B cell (primary cell): ENCODE data around the gene TNNI3K. TPM values are rescaled to one million over a fixed set of nuclear protein-coding genes. Genes with fewer than 3 reads are reported as not detected.

Experiments
- ATAC-seq: fragments of 200-7000 bp; cut with Tn5 transposase; one replicate; pipeline ENCODE4 v1.10.0; 2021; ENCODE audit warnings: low read depth, mild to moderate bottlenecking, moderate number of reproducible peaks, moderate library complexity
- CTCF ChIA-PET: fragments of 350-600 bp; sonication (Branson Sonifier 250); formaldehyde crosslinking; loops from one replicate; lab custom pipeline; 2021; ENCODE audit warnings: antibody characterized with exemption, inconsistent platforms; lab: Charles Lee
- POLR2A ChIA-PET: fragments of 350-600 bp; sonication (Branson Sonifier 250); formaldehyde crosslinking; loops from one replicate; lab custom pipeline; 2021; ENCODE audit warnings: antibody characterized with exemption; lab: Charles Lee
- DNase-seq: peaks from one replicate; pipeline ENCODE4 v3.0.0; 2013
- H2AFZ ChIP-seq: 2 replicates; pipeline ENCODE4 v1.6.1; 2012; ENCODE audit warnings: mild to moderate bottlenecking, low read depth, low read length; ENCODE audit not compliant: insufficient read depth, poor library complexity, severe bottlenecking
- H3K27ac ChIP-seq, 2 donors: 1 replicate in 1 of 2; 2 replicates in 1 of 2; pipeline ENCODE4 v1.5.1; 2012 to 2013; ENCODE audit warnings: low read length in 2 of 2, mild to moderate bottlenecking in 2 of 2, moderate library complexity in 1 of 2
- H3K27me3 ChIP-seq, 4 experiments: fragments of 200-600 bp in 1 of 4; sonication (generic) in 1 of 4; replicated peaks in 1 of 4; 1 replicate in 2 of 4; 2 replicates in 2 of 4; pipeline versions ENCODE4 v1.6.1 to v1.7.0; 2013 to 2016; ENCODE audit warnings: low read length in 3 of 4, mild to moderate bottlenecking in 2 of 4, mixed read lengths in 1 of 4, moderate library complexity in 1 of 4; ENCODE audit not compliant: insufficient read depth in 4 of 4, control insufficient read depth in 3 of 4; ENCODE audit errors: control extremely low read depth in 1 of 4
- H3K36me3 ChIP-seq, 2 experiments: replicated peaks in 1 of 2; 1 replicate in 1 of 2; 2 replicates in 1 of 2; pipeline versions ENCODE4 v1.6.1 to v1.7.1; 2013; ENCODE audit warnings: low read length in 1 of 2; ENCODE audit not compliant: insufficient read depth in 2 of 2, control insufficient read depth in 1 of 2; ENCODE audit errors: control extremely low read depth in 1 of 2, extremely low read depth in 1 of 2
- H3K4me1 ChIP-seq, 2 donors: fragments of 200-600 bp in 1 of 2; sonication (generic) in 1 of 2; 1 replicate in 1 of 2; 2 replicates in 1 of 2; pipeline versions ENCODE4 v1.5.1 to v1.6.1; 2013 to 2017; ENCODE audit warnings: low read length in 2 of 2; ENCODE audit not compliant: control insufficient read depth in 2 of 2, insufficient read depth in 2 of 2
- H3K4me2 ChIP-seq: replicated peaks from 2 replicates; pipeline ENCODE3; 2012; ENCODE audit warnings: mild to moderate bottlenecking, low read depth, low read length; ENCODE audit not compliant: poor library complexity, severe bottlenecking
- H3K4me3 ChIP-seq, 5 experiments: fragments of 200-600 bp in 1 of 5; sonication (generic) in 1 of 5; 1 replicate in 3 of 5; 2 replicates in 2 of 5; pipeline versions ENCODE4 v1.5.1 to v1.7.0; 2011 to 2016; ENCODE audit warnings: low read length in 4 of 5, mild to moderate bottlenecking in 4 of 5, low read depth in 2 of 5, control low read depth in 1 of 5, moderate library complexity in 1 of 5; ENCODE audit not compliant: insufficient read depth in 1 of 5; ENCODE audit errors: control extremely low read depth in 1 of 5, extremely low read depth in 1 of 5
- H3K79me2 ChIP-seq: fragments of 200-600 bp; sonication (generic); one replicate; pipeline ENCODE4 v1.6.0; 2016; ENCODE audit warnings: low read length; ENCODE audit not compliant: control insufficient read depth, insufficient read depth
- H3K9ac ChIP-seq: fragments of 200-600 bp; sonication (generic); 2 replicates; pipeline ENCODE4 v1.6.1; 2017; ENCODE audit warnings: mild to moderate bottlenecking, low read length, moderate library complexity
- H3K9me3 ChIP-seq, 3 donors: one replicate each; pipeline versions ENCODE4 v1.6.1 to v1.7.1; 2013; ENCODE audit warnings: low read length in 2 of 3; ENCODE audit not compliant: control insufficient read depth in 2 of 3, insufficient read depth in 1 of 3; ENCODE audit errors: control extremely low read depth in 1 of 3
- H4K20me1 ChIP-seq: 2 replicates; pipeline ENCODE4 v1.6.0; 2012; ENCODE audit warnings: mild to moderate bottlenecking, low read length; ENCODE audit not compliant: insufficient read depth, control insufficient read depth, poor library complexity, severe bottlenecking
- H3K27ac Mint-ChIP-seq: one replicate; pipeline ENCODE4 v1.8.0; 2021; ENCODE audit warnings: mixed read lengths
- H3K27me3 Mint-ChIP-seq: one replicate; pipeline ENCODE4 v1.8.0; 2021; ENCODE audit warnings: mixed read lengths
- H3K4me1 Mint-ChIP-seq: one replicate; pipeline ENCODE4 v1.8.0; 2021; ENCODE audit warnings: mixed read lengths
- H3K4me3 Mint-ChIP-seq: one replicate; pipeline ENCODE4 v1.8.0; 2021; ENCODE audit warnings: mixed read lengths
- H3K9me3 Mint-ChIP-seq: one replicate; pipeline ENCODE4 v1.8.0; 2022; ENCODE audit warnings: mixed read lengths; ENCODE audit not compliant: insufficient read depth
- CTCF ChIP-seq: fragments of 200-600 bp; IDR thresholded peaks from one replicate; pipeline ENCODE4 v1.8.0; 2022; ENCODE audit warnings: antibody characterized with exemption, mild to moderate bottlenecking
- EZH2 ChIP-seq: IDR thresholded peaks from 2 replicates; pipeline ENCODE4 v1.6.1; 2012; ENCODE audit warnings: borderline replicate concordance, low read depth, mild to moderate bottlenecking, moderate library complexity, low read length; ENCODE audit not compliant: insufficient read depth, poor library complexity, severe bottlenecking
- WGBS: methylation state at CpG from one replicate; pipeline ENCODE4 v1.1.5; 2013; ENCODE audit warnings: missing lambda C conversion rate; ENCODE audit not compliant: insufficient coverage; 5-methylcytosine and 5-hydroxymethylcytosine counted together
- intact Hi-C: fragments of 100-400 bp; cut with micrococcal nuclease; formaldehyde crosslinking; loops from one replicate; pipeline ENCODE4 v1.10.0; 2022
- polyA plus RNA-seq: library from polyadenylated mRNA; depleted of rRNA; stranded (reverse); fragments of >200 nt; gene quantifications from 2 replicates; pipeline ENCODE4 v1.2.3, GENCODE V29; 2012
- total RNA-seq, 2 donors: library from RNA; stranded (reverse); fragments of 120-200 nt in 1 of 2; gene quantifications; 1 replicate in 1 of 2; 2 replicates in 1 of 2; pipeline versions ENCODE4 v1.2.3 to v1.2.4, GENCODE V29; 2013 to 2022

TNNI3K gene
- total and polyA plus RNA-seq, 2 donors (not counting 1 experiment from before 2014, with no cell fraction given) = 0.52 to 3.1 TPM

- intact Hi-C loops = no loop called here
- TF ChIP-seq EZH2 (no peak), CTCF (no peak)
Observed at GRCh38 chr1:74280642-74281396, 45.6 kb downstream of the TNNI3K start.

GRCh38 chr1:74286414-74286813, 51.2 kb downstream of the TNNI3K start:
- CTCF ChIA-PET = no interaction called here
- H3K4me3 ChIP-seq = no peak overlapping the region
- no peaks in the 10 kb centered on the region for H3K4me1 ChIP-seq
- intact Hi-C loops = no loop called here
- no peaks in the 10 kb centered on the region for H3K79me2 ChIP-seq
- DNase-seq = no peak
- H4K20me1 ChIP-seq = no peaks in the 10 kb centered on the region
- WGBS = 92% methylated on average over 2 of the region's 2 CpGs
- no peak overlapping the region for H3K27ac ChIP-seq
- peaks cover 0 to 7% (median 3%) of the 10 kb centered on the region in 3 donors for H3K9me3 ChIP-seq
- no peak overlapping the region for H3K4me2 ChIP-seq
- H3K27me3 Mint-ChIP-seq = no peaks in the 10 kb centered on the region
- no peaks in the 10 kb centered on the region for H3K27me3 ChIP-seq
- POLR2A ChIA-PET = no interaction called here
- TF ChIP-seq EZH2 (no peak), CTCF (no peak)
- peaks cover 3% of the 10 kb centered on the region for H3K9me3 Mint-ChIP-seq
- H3K4me3 Mint-ChIP-seq = no peak overlapping the region
- ATAC-seq = no peak
- no peak overlapping the region for H2AFZ ChIP-seq
- no peak overlapping the region for H3K27ac Mint-ChIP-seq
- H3K4me1 Mint-ChIP-seq = no peaks in the 10 kb centered on the region
- H3K9ac ChIP-seq = no peak overlapping the region
- H3K36me3 ChIP-seq = no peaks in the 10 kb centered on the region

More at GRCh38 chr1:74280642-74281396, 45.6 kb downstream of the TNNI3K start:
- WGBS = 85% methylated on average over 5 of the region's 6 CpGs
- Histone ChIP-seq H2AFZ (no peak overlapping the region), H3K27me3 (no peaks in the 10 kb centered on the region), H3K4me3 (no peak overlapping the region), H3K4me1 (no peaks in the 10 kb centered on the region), H4K20me1 (no peaks in the 10 kb centered on the region), H3K9ac (no peak overlapping the region), H3K79me2 (no peaks in the 10 kb centered on the region), H3K9me3 (no peaks in the 10 kb centered on the region), H3K27ac (no peak overlapping the region), H3K36me3 (no peaks in the 10 kb centered on the region), H3K4me2 (no peak overlapping the region)
- ChIA-PET POLR2A (no interaction called here), CTCF (no interaction called here)
- Mint-ChIP-seq H3K4me1 (no peaks in the 10 kb centered on the region), H3K4me3 (no peak overlapping the region), H3K9me3 (peaks cover under 1% of the 10 kb centered on the region), H3K27me3 (no peaks in the 10 kb centered on the region), H3K27ac (no peak overlapping the region)
- ATAC-seq (no peak), DNase-seq (no peak)
